GM18951 (cell line): ENCODE results near the gene ZNF662.

Experiments
- POLR2A ChIP-seq: IDR thresholded peaks from 4 replicates; pipeline ENCODE4 v1.6.1; 2011; ENCODE audit warnings: mild to moderate bottlenecking; ENCODE audit not compliant: insufficient read length, insufficient read depth; ENCODE audit errors: extremely low read depth
- in situ Hi-C: fragments of 300-500 bp; cut with MboI; formaldehyde crosslinking; loops from one replicate; pipeline ENCODE4 v1.12.0; 2022; ENCODE audit warnings: low sequenced_read_pairs, mixed read lengths, inconsistent platforms; ENCODE audit not compliant: unreplicated experiment

Gene ZNF662

GRCh38 chr3:42936157-42936981 lies 30.4 kb downstream of the ZNF662 start:
- in situ Hi-C loops, result no loop called here
- TF ChIP-seq POLR2A, result no peak

GRCh38 chr3:42937334-42937733 lies 31.4 kb downstream of the ZNF662 start:
- no peak for TF ChIP-seq POLR2A
- in situ Hi-C loops, result no loop called here

- in situ Hi-C loops, result no loop called here
- TF ChIP-seq POLR2A, result no peak
Observed at GRCh38 chr3:42942693-42943092, 36.8 kb downstream of the ZNF662 start.

DNA sequence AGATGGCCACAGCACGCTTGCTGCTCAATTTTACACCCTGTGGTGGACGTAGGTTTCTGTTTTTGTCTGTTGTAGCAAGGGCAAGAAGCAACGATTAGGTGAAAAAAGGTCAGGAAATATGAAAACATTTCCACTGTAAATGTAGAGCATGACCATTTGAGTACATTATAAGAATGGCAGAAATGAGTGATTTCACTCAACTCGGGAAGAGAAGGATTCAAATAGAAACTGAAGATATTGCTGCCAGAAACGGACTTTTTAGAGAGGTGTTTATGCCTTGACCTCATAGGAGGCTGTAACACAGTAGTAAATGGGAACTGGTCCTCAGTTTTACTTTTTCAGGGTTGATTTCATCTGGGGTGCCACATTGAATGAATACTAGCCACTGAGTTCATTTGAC lies 40.1 kb downstream of the ZNF662 start:
- no peak for TF ChIP-seq POLR2A
- in situ Hi-C loops, result no loop called here

- TF ChIP-seq POLR2A, result no peak
- in situ Hi-C loops, result loop anchor here (25.0 kb wide), 1 partner anchor 430 kb away; no protein-coding TSS in a partner anchor
Observed at GRCh38 chr3:42957573-42957972, 51.6 kb downstream of the ZNF662 start.

- no peak for TF ChIP-seq POLR2A
- in situ Hi-C loops, result loop anchor here (25.0 kb wide), 1 partner anchor 427 kb away; no protein-coding TSS in a partner anchor
Observed at GRCh38 chr3:42960282-42960681, 54.3 kb downstream of the ZNF662 start.

DNA sequence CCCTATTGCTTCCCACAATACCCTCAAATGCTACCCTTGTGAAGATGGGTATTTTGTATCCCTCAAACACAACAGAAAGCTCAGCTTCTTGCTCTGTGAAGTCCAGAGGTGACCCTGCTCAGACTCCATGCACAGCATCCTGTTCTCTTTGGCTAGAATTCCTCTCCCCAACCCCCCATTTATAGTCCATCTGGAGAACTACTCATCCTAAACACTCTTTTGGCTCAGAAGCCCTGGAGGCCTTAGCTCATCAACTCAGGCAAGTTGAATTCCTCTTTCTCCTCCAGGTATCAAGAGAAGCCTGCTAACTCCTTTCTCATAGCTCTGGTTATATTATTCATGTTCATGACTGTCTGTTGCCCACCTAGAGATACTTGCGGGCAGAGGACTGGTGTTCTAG lies 54.8 kb downstream of the ZNF662 start:
- in situ Hi-C loops, result loop anchor here (25.0 kb wide), 1 partner anchor 427 kb away; no protein-coding TSS in a partner anchor
- no peak for TF ChIP-seq POLR2A

DNA sequence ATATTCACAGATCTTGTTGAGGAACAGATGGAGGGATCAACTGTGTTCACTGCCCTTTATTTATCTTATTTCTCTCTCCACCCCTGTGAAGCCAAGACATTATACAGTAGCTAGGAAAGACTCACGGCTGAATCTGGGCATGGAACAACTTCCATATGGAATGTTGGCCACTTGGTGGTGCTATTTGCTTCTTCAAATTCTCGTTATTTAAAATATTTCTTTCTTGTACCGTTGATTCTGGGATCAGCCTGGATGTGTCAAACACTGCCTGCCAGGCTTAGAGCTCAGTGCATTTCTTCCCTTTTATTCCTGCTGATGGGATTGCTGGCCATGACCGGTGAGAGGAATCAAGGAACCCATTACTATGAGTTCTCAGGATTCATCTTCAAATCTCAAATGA lies 55.7 kb downstream of the ZNF662 start:
- TF ChIP-seq POLR2A, result no peak
- in situ Hi-C loops, result loop anchor here (25.0 kb wide), 1 partner anchor 426 kb away; no protein-coding TSS in a partner anchor

- no peak for TF ChIP-seq POLR2A
- in situ Hi-C loops, result loop anchor here (25.0 kb wide), 1 partner anchor 424 kb away; no protein-coding TSS in a partner anchor
Observed at GRCh38 chr3:42963269-42963668, 57.3 kb downstream of the ZNF662 start.

- no peak for TF ChIP-seq POLR2A
- in situ Hi-C loops, result loop anchor here (25.0 kb wide), 1 partner anchor 423 kb away; no protein-coding TSS in a partner anchor
Observed at GRCh38 chr3:42964266-42964665, 58.3 kb downstream of the ZNF662 start.
